Measurements from ENCODE around the gene STEEP1. TPM values are rescaled to one million over a fixed set of nuclear protein-coding genes. Genes with fewer than 3 reads are reported as not detected.

Gene STEEP1
- total RNA-seq, 1 experiment from 2014 or later, result 30.4 TPM

- no peak overlapping the region for H3K56ac ChIP-seq (ENCODE audit: insufficient read length, low read depth, low read length)
- no peak overlapping the region for H2BK5ac ChIP-seq (ENCODE audit: insufficient read length, low read length)
- H3K4me1 Mint-ChIP-seq, result peaks cover 0 to 7% of the 10 kb centered on the region in 2 experiments; a peak in 3 of 4 replicates
- H3K14ac ChIP-seq (ENCODE audit: insufficient read depth, low read length), result no peak overlapping the region
- no peaks in the 10 kb centered on the region for H3K27me3 ChIP-seq (ENCODE audit: insufficient read depth, low read length)
- H3K36me3 Mint-ChIP-seq (ENCODE audit: insufficient read depth in 1 of 3, low read depth in 3 of 3), result peaks cover 0 to 7% (median 1%) of the 10 kb centered on the region in 3 experiments; a peak in 4 of 7 replicates
- no peaks in the 10 kb centered on the region for H4K20me1 ChIP-seq (ENCODE audit: control insufficient read depth, insufficient read depth, insufficient read length)
- no peaks in the 10 kb centered on the region for H3K4me1 ChIP-seq (ENCODE audit: insufficient read depth, low read length)
- no peak overlapping the region for H2AK5ac ChIP-seq (ENCODE audit: insufficient read length, low read length)
- H3K9me3 Mint-ChIP-seq, result peaks cover 57 to 76% of the 10 kb centered on the region in 2 experiments
- H2BK120ac ChIP-seq (ENCODE audit: low read depth, low read length, poor library complexity, severe bottlenecking), result no peak overlapping the region
- H3K9ac ChIP-seq (ENCODE audit: extremely low read depth, insufficient read length, low read length), result no peak overlapping the region
- no peak for DNase-seq
- H3K4ac ChIP-seq (ENCODE audit: low read depth, low read length), result no peak overlapping the region
- H3K27ac Mint-ChIP-seq, result no peak overlapping the region
- H3T11ph ChIP-seq (ENCODE audit: low read length), result no peak overlapping the region
- H2BK20ac ChIP-seq (ENCODE audit: low read depth, low read length, poor library complexity, severe bottlenecking), result no peak overlapping the region
- H4K5ac ChIP-seq (ENCODE audit: insufficient read length, low read depth, low read length), result no peak overlapping the region
- no CpG with 5 or more reads among the region's 7 CpGs for WGBS (ENCODE audit: extremely low coverage, insufficient read length, low lambda C conversion rate)
- no peak overlapping the region for H3K27ac ChIP-seq (ENCODE audit: insufficient read length, low read depth, low read length)
- H3K9me3 ChIP-seq (ENCODE audit: control insufficient read depth, low read depth, low read length), result peaks cover 18% of the 10 kb centered on the region
- H2AFZ ChIP-seq (ENCODE audit: low read length), result no peak overlapping the region
- H3K18ac ChIP-seq (ENCODE audit: insufficient read length, low read depth, low read length), result no peak overlapping the region
- no peak overlapping the region for H4K8ac ChIP-seq (replicated peaks; ENCODE audit: insufficient read length, low read depth, low read length)
- no peak overlapping the region for H2BK15ac ChIP-seq (ENCODE audit: low read depth, low read length)
- H4K91ac ChIP-seq (ENCODE audit: insufficient read length, low read depth, low read length), result no peak overlapping the region
- TF ChIP-seq CTCF (conservative IDR thresholded peaks at IDR 0.05), result no peak
- no peak overlapping the region for H3K4me2 ChIP-seq (ENCODE audit: insufficient read depth, insufficient read length, low read length)
- no peaks in the 10 kb centered on the region for H3K79me1 ChIP-seq (ENCODE audit: insufficient read depth, low read depth, low read length, poor library complexity, severe bottlenecking)
- no peak overlapping the region for H3K23ac ChIP-seq (ENCODE audit: insufficient read length, low read depth, low read length)
- peaks cover 4% of the 10 kb centered on the region; the same call in 1 of the 2 replicates for H3K27me3 Mint-ChIP-seq (ENCODE audit: low read depth)
- no peaks in the 10 kb centered on the region for H3K79me2 ChIP-seq (ENCODE audit: insufficient read depth, low read length)
- no peak overlapping the region for H3K4me3 Mint-ChIP-seq
- H3K23me2 ChIP-seq (ENCODE audit: insufficient read length, low read depth, low read length, poor library complexity, severe bottlenecking), result no peaks in the 10 kb centered on the region
- H2BK12ac ChIP-seq (ENCODE audit: insufficient read length, low read depth, low read length), result no peak overlapping the region
Measured at GRCh38 chrX:119501511-119502148, 63.6 kb downstream of the STEEP1 start.

Data from H9 (cell line).